D721Med (cell line): Measurements from ENCODE around the gene PDLIM5.
A peak's percentile ranks its signal among the peaks of the same experiment; 100 is the strongest.
"Not testable (repeated sequence)": the region's sequence is repeated elsewhere in the genome, so short reads cannot be mapped to it uniquely, and the experiment has no call there.

Source experiments
- DNase-seq: peaks from one replicate; pipeline ENCODE4 v3.0.0; 2011; ENCODE audit warnings: low spot score; ENCODE audit not compliant: insufficient read length
- FAIRE-seq: peaks from 2 replicates; lab custom pipeline; 2011; peaks lifted over from hg19 to GRCh38; lab: Jason Lieb, UNC
- CTCF ChIP-seq: IDR thresholded peaks from 2 replicates; pipeline ENCODE4 v1.5.1; 2012; ENCODE audit warnings: mild to moderate bottlenecking, control low read depth; ENCODE audit not compliant: insufficient read depth; ENCODE audit errors: missing control alignments

Gene PDLIM5

GRCh38 chr4:94545296-94545695 is 93.6 kb downstream of the PDLIM5 start:
- no peak for TF ChIP-seq CTCF
- DNase-seq (no peak), FAIRE-seq (no peak)

GRCh38 chr4:94546949-94547348 is 95.2 kb downstream of the PDLIM5 start:
- FAIRE-seq (no peak), DNase-seq (no peak)
- no peak for TF ChIP-seq CTCF

GRCh38 chr4:94548571-94548970 is 96.8 kb downstream of the PDLIM5 start:
- DNase-seq (no peak), FAIRE-seq (peak; percentile 46)
- no peak for TF ChIP-seq CTCF

GRCh38 chr4:94550352-94550751 is 98.6 kb downstream of the PDLIM5 start:
- no peak for DNase-seq
- no peak for FAIRE-seq
- TF ChIP-seq CTCF: no peak

GRCh38 chr4:94550851-94551250 is 99.1 kb downstream of the PDLIM5 start:
- no peak for TF ChIP-seq CTCF
- FAIRE-seq (no peak), DNase-seq (no peak)

GRCh38 chr4:94551643-94552564 is 100.2 kb downstream of the PDLIM5 start:
- DNase-seq (no peak), FAIRE-seq (peak; percentile 35)
- TF ChIP-seq CTCF: no peak

- not testable (repeated sequence) for FAIRE-seq
These were observed 104.3 kb downstream of the PDLIM5 start for GRCh38 chr4:94556047-94556446.

GRCh38 chr4:94557632-94558031 is 105.9 kb downstream of the PDLIM5 start:
- not testable (repeated sequence) for DNase-seq, FAIRE-seq

More at GRCh38 chr4:94556047-94556446, 104.3 kb downstream of the PDLIM5 start:
- not testable (repeated sequence) for DNase-seq
